Activated CD8-positive, alpha-beta T cell treated with anti-CD3 and anti-CD28 coated beads for 36 hours (primary cell): ENCODE data around the gene GRID1. TPM values are rescaled to one million over a fixed set of nuclear protein-coding genes. Genes with fewer than 3 reads are reported as not detected.

Source experiments
- ATAC-seq: fragments of 200-7000 bp; cut with Tn5 transposase; one replicate; pipeline ENCODE4 v1.10.0; 2021; ENCODE audit warnings: mild to moderate bottlenecking, moderate library complexity
- CTCF ChIA-PET: fragments of 350-600 bp; sonication (Branson Sonifier 250); formaldehyde crosslinking; loops from one replicate; lab custom pipeline; 2021; ENCODE audit warnings: antibody characterized with exemption; lab: Charles Lee
- POLR2A ChIA-PET: fragments of 350-600 bp; sonication (Branson Sonifier 250); formaldehyde crosslinking; loops from one replicate; lab custom pipeline; 2021; ENCODE audit warnings: antibody characterized with exemption; lab: Charles Lee
- DNase-seq: peaks from one replicate; pipeline ENCODE4 v3.0.0-alpha.2; 2020
- H3K27ac Mint-ChIP-seq: one replicate; pipeline ENCODE4 v1.8.0; 2021; ENCODE audit warnings: mild to moderate bottlenecking, mixed read lengths
- H3K27me3 Mint-ChIP-seq: one replicate; pipeline ENCODE4 v1.8.0; 2021; ENCODE audit warnings: mixed read lengths
- H3K36me3 Mint-ChIP-seq: one replicate; pipeline ENCODE4 v1.8.0; 2021; ENCODE audit warnings: low read depth, mixed read lengths
- H3K4me1 Mint-ChIP-seq: one replicate; pipeline ENCODE4 v1.8.0; 2021; ENCODE audit warnings: low read depth, mixed read lengths
- H3K4me3 Mint-ChIP-seq: one replicate; pipeline ENCODE4 v1.8.0; 2021; ENCODE audit warnings: mild to moderate bottlenecking, moderate library complexity, mixed read lengths
- H3K9me3 Mint-ChIP-seq: one replicate; pipeline ENCODE4 v1.8.0; 2021; ENCODE audit warnings: mixed read lengths
- CTCF ChIP-seq: fragments of 200-600 bp; IDR thresholded peaks from one replicate; pipeline ENCODE4 v1.8.0; 2022; ENCODE audit warnings: antibody characterized with exemption, mild to moderate bottlenecking
- intact Hi-C: fragments of 100-400 bp; cut with micrococcal nuclease; formaldehyde crosslinking; loops from one replicate; pipeline ENCODE4 v1.10.0; 2022
- total RNA-seq, 2 experiments: library from RNA; stranded (reverse); gene quantifications; one replicate each; pipeline ENCODE4 v1.2.3, GENCODE V29; 2021

GRID1 gene
- total RNA-seq, 2 experiments from 2014 or later = not detected

- peak; percentile 9 for ATAC-seq
- no peak for DNase-seq
These were observed 45.4 kb upstream of the GRID1 start for GRCh38 chr10:86411852-86412560.

DNA sequence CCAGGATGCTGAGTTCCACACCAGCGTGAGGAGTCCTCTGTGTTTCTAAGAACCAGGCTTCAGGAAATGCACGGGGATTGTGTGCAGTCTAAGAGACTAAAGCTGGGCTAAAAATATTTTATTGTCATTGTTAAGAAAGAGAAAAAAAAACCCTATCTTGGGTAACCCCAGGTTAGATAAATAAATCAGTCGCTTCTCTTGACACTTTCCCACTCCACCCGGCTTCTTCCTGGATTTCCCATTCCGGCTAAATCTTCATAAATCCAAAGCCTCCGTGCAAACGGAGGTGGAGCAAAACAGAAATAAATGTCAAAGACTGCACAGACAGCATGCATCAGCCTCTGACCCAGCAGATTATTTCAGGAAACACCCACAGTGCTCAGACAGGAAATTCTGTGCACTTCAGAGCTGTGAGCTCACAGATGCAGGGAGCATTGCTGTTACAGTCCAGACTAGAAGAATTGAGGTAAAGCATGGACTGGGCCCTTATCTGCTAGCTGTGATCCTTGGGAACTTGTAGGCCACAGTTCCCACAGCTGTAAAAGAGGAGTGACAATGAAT is 44.8 kb upstream of the GRID1 start:
- H3K4me1 Mint-ChIP-seq = peaks cover 47% of the 10 kb centered on the region
- no peak for TF ChIP-seq CTCF
- intact Hi-C loops = no loop called here
- CTCF ChIA-PET = interaction anchor here (0.7 to 6.1 kb wide), 4 partner anchors 11 to 174 kb away, joined by 3 to 71 read pairs (median 4); no protein-coding TSS in a partner anchor
- peaks cover 11% of the 10 kb centered on the region for H3K36me3 Mint-ChIP-seq
- ATAC-seq = peak; percentile 81
- H3K27me3 Mint-ChIP-seq = no peaks in the 10 kb centered on the region
- peak; percentile 66 for DNase-seq
- POLR2A ChIA-PET = interaction anchor here (0.7 to 2.6 kb wide), 3 partner anchors 9 to 32 kb away, joined by 3 to 32 read pairs (median 6); no protein-coding TSS in a partner anchor
- peaks cover 7% of the 10 kb centered on the region for H3K9me3 Mint-ChIP-seq
- peak overlapping the region; percentile 87 for H3K27ac Mint-ChIP-seq
- H3K4me3 Mint-ChIP-seq = peak overlapping the region; percentile 66

More at GRCh38 chr10:86411852-86412560, 45.4 kb upstream of the GRID1 start:
- ChIA-PET CTCF (interaction anchor here (0.7 to 6.1 kb wide), 2 partner anchors 12 to 173 kb away, joined by 4 to 71 read pairs; no protein-coding TSS in a partner anchor), POLR2A (interaction anchor here (0.7 to 2.6 kb wide), 2 partner anchors 11 to 32 kb away, joined by 3 to 32 read pairs; no protein-coding TSS in a partner anchor)
- H3K9me3 Mint-ChIP-seq = peaks cover 7% of the 10 kb centered on the region
- H3K27me3 Mint-ChIP-seq = no peaks in the 10 kb centered on the region
- intact Hi-C loops = no loop called here
- no peak for TF ChIP-seq CTCF
- peaks cover 47% of the 10 kb centered on the region for H3K4me1 Mint-ChIP-seq
- peaks cover 11% of the 10 kb centered on the region for H3K36me3 Mint-ChIP-seq
- peak overlapping the region; percentile 87 for H3K27ac Mint-ChIP-seq
- H3K4me3 Mint-ChIP-seq = peak overlapping the region; percentile 66

DNA sequence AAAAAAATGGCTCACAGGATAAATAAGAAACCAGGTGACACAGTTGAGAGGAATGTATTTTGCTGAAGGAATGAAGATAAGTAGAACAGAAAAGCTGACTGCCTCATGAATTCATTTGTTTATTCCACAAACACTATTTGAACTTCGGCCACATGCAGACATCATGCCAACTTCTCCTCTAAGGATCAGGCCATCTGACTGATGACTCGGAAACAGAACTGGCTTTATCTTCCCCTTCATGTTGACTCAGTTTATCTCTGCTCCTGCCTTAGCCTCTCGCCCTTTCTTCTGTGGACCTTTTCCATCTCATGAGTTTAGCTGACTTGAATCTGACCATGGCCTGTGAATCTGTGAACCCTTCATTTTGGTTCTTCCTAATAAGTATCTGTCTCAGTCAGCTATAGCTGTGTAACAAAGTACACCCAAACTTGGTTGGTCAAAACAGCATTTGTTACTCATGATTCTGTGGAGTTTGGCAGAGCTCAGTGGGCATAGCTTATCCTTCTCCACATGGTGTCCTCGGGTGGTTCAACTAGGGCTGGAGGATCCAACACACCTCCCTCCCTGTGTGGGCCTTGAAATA is 44.0 kb upstream of the GRID1 start:
- ChIA-PET POLR2A (interaction anchor here (1.6 to 2.6 kb wide), 2 partner anchors 9 to 10 kb away, joined by 6 to 32 read pairs; no protein-coding TSS in a partner anchor), CTCF (interaction anchor here (0.9 to 6.1 kb wide), 3 partner anchors 10 to 135 kb away, joined by 3 to 71 read pairs (median 3); no protein-coding TSS in a partner anchor)
- peaks cover 42% of the 10 kb centered on the region for H3K4me1 Mint-ChIP-seq
- no peaks in the 10 kb centered on the region for H3K27me3 Mint-ChIP-seq
- H3K27ac Mint-ChIP-seq = peak overlapping the region; percentile 87
- intact Hi-C loops = no loop called here
- ATAC-seq = no peak
- no peak for DNase-seq
- peak overlapping the region; percentile 66 for H3K4me3 Mint-ChIP-seq
- TF ChIP-seq CTCF = no peak
- peaks cover 11% of the 10 kb centered on the region for H3K36me3 Mint-ChIP-seq
- H3K9me3 Mint-ChIP-seq = peaks cover 7% of the 10 kb centered on the region

DNA sequence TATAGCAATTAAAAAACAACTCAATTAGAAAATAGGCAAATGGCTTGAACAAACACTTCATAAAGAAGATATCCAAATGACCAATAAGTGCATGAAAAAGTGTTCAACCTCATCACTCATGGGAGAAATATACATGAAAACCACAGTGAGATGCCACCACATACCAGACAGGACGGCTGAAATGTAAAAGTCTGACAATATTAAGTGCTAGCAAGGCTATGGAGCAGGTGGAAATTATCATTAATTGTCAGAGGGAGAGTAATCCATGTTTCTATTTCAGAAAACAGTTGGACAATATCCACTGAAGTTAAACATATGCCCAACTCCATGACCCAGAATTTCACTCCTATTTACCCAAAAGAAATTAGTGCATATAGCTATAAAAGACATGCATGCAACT is 42.6 kb upstream of the GRID1 start:
- peaks cover 11% of the 10 kb centered on the region for H3K36me3 Mint-ChIP-seq
- DNase-seq (no peak), ATAC-seq (no peak)
- peaks cover 34% of the 10 kb centered on the region for H3K4me1 Mint-ChIP-seq
- CTCF ChIA-PET = interaction anchor here (6.1 kb wide), 1 partner anchor 9 kb away, joined by 71 read pairs; no protein-coding TSS in a partner anchor
- no peak overlapping the region for H3K27ac Mint-ChIP-seq
- no peaks in the 10 kb centered on the region for H3K27me3 Mint-ChIP-seq
- TF ChIP-seq CTCF = no peak
- intact Hi-C loops = no loop called here
- peaks cover 7% of the 10 kb centered on the region for H3K9me3 Mint-ChIP-seq
- POLR2A ChIA-PET = interaction anchor here (1.6 kb wide), 1 partner anchor 9 kb away, joined by 7 read pairs; no protein-coding TSS in a partner anchor
- no peak overlapping the region for H3K4me3 Mint-ChIP-seq
